ENCODE measurements around the gene MYL5.
"Not testable (repeated sequence)": the region's sequence is repeated elsewhere in the genome, so short reads cannot be mapped to it uniquely, and the experiment has no call there.

The MYL5 gene, protein sequence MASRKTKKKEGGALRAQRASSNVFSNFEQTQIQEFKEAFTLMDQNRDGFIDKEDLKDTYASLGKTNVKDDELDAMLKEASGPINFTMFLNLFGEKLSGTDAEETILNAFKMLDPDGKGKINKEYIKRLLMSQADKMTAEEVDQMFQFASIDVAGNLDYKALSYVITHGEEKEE

DNA sequence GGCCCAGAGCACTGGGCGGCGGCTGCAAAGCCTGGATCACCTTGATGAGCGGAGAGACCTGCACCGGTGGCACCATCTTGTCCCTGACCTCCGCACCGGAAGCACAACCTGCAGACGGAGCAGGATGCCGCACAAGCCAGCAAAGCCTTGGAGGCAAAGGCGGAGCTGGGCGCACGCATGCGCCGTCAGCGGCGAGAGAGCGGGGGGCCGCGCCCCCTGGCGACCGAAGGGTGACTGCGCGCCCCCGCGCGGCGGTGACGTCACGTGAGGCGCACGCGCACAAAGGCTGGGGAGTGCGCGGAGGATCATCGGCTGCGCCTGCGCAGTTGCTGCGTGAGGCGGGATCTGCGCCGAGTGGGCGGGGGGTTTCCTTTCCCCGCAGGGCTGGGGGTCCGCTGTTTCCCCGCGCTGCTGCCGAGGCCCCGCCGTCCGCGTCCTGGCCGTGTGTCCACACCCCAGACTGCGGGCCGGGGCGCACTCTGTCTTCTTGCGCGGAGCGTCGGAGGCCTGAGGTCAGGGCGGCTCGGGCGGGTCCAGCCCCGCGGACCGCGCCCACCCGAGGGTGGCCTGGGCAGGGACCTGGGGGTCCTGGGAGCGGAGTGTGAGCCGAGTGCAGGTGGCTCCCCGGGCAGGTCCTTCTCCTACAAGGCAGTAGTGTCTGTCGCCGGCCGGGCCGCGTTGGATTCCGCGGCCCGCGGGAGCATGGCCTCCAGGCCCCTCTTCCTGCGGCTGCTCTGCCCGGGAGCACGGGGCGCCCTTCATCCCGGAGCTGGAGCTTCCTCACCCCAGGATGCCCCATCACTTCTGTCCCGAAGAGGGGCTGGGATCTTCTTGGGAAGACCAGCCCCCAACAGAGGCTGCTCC is at the start of gene MYL5, which contains the start of gene ATP5ME:
MYL5 (plus strand) TSS at position 371 of the 864 bp plus-strand sequence. CDS start 3,485 bp downstream, outside the sequence.
ATP5ME (minus strand) TSS at position 105 of the 864 bp plus-strand sequence; CDS start at position 76, 29 bp downstream.
- DNase-seq (ENCODE audit: low spot score): peak; percentile 94

DNA sequence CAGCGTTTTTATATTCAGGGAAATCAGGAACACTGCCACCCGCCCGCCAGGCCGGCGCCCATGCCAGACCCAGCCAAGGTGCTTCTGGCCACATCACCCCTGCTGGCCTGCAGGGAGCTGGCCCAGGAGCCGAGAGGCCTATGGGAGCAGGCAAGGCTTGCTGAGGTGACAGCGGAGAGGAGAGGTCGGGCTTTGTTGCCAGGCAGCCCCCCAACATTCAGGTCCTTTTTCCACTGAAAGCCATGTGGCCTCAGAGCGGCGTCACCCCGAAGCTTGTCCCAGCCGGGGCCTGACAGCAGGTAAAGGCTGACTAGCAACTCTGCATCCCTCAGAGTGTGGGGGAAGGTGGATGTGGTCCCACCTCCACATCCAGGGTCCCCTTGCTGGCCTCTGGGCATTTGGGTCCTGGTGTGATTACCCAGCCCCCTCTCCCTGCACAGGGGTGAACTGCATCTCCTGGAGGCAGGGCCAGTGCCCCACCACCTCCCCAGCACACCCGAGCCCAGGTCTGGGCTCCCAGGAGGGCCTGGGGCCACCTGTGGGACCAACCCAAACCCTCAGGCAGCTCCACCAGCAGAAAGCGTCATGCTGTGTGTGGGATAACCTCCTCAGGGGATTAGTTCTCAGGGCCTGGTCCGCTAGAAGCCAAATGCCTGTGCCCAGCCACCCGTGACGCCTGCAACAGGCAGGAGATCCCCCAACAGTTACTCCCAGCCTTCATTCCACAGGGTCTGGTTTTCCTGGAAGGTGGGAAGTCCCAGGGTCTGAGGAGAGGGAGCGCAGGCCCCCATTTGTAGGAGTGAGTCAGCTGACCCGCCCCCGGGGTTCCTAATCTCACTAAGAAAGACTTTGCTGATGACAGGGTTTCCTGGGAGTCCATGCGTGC is 49.4 kb upstream of the MYL5 start, which contains the start of gene PDE6B:
PDE6B (plus strand) TSS at position 869 of the 886 bp plus-strand sequence. CDS start 54 bp downstream, outside the sequence.
- no peak for DNase-seq (ENCODE audit: low spot score)

DNA sequence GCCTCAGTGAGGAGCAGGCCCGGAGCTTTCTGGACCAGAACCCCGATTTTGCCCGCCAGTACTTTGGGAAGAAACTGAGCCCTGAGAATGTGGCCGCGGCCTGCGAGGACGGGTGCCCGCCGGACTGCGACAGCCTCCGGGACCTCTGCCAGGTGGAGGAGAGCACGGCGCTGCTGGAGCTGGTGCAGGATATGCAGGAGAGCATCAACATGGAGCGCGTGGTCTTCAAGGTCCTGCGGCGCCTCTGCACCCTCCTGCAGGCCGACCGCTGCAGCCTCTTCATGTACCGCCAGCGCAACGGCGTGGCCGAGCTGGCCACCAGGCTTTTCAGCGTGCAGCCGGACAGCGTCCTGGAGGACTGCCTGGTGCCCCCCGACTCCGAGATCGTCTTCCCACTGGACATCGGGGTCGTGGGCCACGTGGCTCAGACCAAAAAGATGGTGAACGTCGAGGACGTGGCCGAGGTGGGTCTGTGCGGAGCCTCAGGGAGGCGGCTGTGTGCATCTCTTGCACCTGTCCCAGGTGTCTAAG is 48.6 kb upstream of the MYL5 start:
- no peak for DNase-seq (ENCODE audit: low spot score)

DNA sequence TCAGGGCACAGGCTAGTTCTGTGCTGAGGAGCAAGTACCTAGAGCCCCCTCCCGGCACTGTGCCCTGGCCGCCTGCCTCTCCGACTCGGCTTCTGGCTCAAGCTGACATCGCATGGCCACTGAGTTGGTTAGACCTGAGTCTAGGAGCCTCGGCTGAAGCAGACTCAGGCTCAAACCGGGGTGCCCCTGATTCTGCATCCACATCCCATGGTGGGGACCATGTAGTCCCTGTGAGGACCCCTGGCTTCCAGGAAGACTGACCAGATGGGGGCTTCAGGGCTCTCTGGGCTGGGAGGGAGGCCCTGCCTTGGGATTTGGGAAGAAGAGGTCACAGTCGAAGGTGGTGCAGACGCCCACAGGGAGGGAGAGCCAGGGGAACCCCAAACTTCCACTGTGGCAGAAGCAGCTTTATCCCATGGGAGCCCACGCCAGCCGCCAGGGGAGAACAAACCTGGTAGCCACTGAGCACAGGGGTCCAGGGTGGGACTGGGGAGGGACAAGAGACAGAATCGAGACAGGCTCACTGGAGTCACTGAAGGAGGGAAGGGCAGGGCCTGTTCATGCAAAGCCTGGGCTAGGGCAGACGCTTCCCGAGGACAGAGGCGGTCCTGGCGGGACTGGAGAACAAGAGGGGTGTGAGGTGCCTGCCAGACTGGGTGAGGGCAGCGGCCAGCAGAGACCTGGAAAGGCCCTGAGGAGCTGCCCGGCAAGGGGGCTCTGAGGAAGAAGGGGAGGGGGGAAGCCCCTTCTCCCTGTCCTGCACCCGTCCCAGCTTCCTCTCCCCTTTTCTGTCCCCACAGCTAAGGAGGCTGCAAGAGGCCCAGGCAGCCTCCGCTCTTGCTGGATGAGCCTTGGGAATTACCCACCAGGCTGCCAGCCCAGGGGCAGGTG is 47.9 kb upstream of the MYL5 start:
- DNase-seq (ENCODE audit: low spot score): no peak

DNA sequence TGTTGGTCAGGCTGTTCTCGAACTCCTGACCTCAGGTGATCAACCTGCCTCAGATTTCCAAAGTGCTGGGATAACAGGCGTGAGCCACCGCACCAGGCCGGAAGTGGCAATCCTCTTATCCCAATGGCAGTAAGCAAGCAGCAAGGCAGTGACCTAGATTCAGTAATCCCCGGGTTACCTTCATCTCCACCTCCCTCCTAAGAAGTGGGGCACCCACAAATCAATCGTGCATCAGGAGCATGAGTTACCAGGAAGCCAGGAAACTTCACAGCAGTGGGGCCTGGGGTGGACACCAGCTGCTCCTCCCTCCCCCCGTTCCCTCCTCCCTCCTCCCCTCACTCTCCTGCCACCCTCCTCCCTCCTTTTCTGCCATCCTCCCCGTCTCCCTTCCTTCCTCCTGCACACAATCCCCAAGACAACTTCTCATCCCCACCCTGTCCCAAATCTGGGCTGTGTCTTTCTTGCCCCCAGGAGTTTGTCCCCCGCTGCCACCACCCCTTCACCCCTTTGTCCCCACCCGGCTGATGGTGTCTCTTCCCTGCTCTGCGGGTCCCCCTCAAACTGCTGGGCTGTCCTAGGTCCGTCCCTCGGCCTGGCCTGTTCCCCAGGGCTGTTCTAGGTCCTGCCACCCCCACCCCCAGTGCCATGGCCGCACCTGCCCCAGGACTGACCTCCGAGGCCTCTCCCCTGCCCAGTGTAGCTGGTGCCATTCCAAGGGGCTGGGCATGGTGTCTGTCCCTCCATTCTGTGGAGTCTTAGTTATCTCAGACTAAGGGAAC is 46.8 kb upstream of the MYL5 start:
- DNase-seq (ENCODE audit: low spot score): no peak

DNA sequence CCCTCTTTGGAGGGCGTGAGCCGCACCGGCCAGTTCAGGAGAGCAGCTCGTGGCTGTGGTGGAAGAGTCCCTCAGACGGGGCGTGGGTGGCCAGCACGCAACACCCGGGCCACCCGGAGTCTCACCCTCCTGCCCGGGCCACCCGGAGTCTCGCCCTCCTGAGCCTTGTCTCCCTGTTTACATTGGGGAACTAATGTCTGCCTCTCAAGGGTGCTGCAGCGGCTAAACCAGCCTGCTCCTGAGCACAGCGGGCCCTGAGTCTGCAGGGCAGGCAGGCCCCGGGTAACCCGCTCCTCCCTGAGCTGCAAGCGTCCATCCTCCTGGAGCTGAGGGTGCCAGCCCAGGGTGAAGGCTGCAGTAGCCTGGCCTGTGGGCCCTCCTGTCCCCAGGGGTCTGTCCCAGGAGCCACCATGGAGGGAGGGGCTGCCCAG is 46.0 kb upstream of the MYL5 start:
- DNase-seq (ENCODE audit: low spot score): no peak

DNA sequence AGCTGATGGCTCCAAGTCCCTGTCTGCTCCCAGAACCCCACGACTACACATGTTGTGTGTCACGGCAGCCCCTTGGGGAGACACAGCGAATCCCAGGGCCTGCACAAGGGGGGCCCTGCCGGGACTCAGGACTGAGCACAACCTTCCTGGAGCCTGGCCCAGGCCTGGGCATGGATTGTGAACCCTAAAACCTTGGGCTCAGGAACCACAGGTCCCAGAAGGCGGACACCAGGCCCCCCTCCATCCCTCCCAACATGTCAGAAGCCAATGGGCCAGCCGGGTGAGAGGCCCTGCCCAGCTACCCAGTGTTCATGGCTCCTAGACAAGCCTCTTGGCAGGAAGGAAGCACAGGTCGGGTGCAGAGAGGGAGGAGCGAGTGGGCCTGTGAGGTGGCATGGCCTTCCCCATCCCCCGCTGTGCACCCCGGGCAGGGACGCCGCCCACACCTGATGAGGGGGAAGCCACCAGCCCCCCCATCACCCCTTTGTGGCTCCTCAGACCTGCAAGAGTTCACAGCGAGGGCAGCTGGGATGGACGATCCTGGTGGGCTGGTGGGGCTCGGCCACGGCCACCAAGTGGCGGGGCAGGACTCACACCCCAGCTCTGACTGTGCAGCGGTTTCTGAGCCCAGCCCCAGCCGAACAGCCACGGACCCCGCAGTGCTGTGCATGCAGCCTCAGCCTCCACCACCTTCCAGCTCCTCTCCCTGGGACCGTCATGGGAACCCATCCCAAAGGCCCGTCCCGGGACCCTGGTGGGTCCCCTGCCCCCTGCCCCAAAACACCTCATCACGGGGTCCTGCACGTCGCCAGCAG is 45.3 kb upstream of the MYL5 start:
- no peak for DNase-seq (ENCODE audit: low spot score)

DNA sequence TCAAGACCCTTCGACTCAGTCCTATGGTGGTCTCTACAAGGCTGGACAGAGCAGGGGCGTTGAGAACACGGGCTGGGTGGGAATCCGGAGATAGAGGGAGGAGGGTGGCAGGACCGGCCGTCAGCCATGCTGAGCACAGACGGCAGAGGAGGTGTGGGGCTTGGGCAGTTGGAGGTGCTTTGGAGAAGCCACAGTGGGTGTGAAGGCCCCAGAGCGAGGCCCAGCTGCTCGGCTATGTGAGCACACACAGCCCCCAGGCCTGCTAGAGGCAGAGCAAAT is 44.8 kb upstream of the MYL5 start:
- DNase-seq (ENCODE audit: low spot score): no peak

DNA sequence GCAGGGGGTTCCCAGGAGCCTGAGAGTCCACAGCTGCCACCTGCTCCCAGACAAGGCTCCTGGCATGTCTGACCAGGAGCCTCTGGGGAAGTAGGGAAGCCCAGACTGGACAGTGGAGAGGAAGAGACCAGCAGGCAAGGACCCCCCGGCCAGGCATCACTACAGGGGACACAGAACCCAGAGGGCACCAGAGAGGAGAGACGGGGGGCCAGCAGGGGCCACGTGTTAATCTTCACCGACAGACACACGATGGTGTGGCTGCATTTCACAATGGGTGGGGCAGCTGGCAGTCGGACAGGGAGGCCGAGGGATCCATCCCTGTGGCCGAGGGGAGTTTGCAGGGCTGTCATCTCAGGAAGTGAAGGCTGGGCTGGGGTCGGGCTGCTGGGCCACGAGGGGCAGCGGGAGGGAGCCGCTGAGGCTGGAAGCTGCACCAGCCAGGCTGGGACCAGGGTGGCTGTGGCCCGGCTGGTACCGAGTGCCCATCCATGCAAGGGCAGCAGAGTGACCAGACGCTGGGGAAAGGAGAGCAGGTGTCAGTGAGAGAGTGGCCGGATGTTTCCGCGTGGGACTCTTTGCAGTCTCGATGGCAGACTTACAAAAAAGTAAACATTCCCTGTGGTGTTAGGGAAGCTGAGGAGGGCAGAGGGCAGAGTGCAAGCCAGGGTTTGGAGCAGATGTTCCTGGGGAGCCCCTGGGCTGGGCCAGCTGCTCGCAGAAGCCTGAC is 44.3 kb upstream of the MYL5 start:
- no peak for DNase-seq (ENCODE audit: low spot score)

DNA sequence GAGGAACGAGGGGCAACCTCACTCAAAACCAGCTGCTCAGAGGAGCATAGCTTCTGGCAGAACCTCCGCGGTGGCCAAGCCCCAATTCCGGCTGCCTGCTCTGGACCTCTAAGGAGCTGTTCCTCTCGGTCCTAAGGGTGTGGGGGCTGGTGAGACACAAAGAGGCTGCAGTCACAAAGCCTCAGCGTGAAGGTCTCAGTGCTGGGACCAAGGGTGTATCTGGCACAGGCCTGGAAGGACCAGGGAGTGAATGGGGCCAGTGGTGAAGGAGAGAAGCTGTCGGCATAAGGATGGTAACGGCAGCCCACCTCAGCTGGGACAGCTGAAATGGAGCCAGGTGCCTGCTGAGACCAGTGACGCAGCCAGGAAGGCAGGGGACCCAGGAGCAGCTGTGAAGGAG is 43.7 kb upstream of the MYL5 start:
- DNase-seq (ENCODE audit: low spot score): no peak

DNA sequence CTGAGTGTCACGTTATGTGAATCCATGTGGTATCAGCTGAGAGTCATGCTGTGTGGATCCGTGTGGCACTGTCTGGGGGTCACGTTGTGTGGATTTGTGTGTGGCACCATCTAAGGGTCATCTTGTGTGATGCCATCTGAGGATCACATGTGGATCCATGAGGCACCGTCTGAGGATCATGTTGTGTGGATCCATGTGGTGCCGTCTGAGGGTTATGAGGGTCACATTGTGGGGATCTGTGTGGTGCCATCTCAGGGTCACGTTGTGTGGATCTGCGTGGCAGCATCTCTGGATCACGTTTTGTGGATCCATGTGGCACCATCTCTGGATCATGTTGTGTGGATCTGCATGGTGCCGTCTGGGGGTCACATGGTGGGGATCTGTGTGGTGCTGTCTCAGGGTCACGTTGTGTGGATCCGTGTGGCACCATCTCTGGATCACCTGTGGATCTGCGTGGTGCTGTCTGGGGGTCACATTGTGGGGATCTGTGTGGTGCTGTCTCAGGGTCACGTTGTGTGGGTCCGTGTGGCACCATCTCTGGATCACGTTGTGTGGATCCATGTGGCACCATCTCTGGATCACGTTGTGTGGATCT is 42.0 kb upstream of the MYL5 start:
- DNase-seq (ENCODE audit: low spot score): no peak

DNA sequence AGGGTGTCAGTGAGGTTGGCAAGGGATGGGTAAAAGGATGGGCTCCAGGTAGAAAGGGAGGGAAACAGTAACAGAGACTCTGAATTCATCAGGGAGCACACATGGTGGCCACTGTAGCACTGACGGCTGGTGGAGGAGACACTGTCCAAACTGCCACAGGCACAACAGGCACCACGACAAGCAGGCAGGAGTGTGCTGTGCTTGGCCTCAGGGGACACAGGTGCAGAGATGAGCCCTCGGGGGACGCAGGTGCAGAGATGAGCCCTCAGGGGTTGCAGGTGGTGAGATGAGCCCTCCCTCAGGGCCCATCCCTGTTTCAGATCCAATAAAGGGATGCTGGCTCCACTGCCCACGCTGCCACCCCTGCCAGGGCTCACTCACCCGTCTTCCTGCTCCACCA is 41.4 kb upstream of the MYL5 start:
- DNase-seq (ENCODE audit: low spot score): no peak

DNA sequence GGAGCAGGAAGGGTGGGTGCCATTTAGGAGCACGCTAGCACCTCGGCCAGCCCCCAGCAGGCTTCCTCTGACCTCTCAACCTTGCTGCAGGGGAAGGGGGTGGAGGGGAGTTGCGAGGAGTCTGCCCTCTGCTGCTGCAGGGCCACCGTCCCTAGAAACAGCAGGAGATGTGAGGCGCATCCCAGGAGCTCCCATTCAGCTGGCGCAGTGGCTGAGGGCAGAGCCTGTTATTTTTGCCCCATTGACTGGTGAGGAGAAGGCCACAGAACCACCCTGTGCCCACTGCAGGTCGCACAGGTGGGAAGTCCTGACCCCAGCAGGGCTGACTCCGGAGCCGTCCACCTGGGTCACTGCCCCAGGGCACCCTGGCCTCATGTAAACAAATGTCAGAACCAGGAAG is 40.9 kb upstream of the MYL5 start:
- no peak for DNase-seq (ENCODE audit: low spot score)

DNA sequence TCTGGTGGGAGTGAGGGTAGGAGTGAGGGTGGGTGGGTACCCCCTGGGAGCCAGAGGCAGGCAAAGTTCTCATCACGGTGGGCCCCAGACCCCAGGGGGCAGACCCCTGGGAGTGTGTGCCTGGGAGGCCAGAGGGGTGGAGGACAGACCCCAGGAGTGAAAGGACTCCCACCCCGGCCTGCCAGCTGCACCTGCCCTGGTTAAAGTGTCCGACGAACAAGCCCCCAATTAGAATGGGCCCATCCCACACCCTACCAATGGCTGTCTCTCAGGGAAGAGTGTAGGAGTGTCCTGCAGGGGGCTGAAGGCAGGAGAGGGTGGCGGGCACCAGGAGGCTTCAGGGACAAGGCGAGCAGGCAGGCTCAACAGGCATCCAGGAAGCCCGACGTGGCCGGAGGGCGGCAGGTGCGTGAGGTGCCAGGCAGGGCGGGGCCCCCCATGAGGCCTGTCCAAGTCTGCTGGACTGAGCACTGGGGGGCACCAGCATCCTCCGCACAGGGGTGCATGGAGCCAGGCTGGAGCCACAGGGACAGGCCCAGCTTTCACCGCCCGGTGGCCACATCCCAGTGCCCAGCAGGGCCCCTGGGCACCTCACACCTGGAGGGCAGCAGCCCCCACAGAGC is 40.3 kb upstream of the MYL5 start:
- no peak for DNase-seq (ENCODE audit: low spot score)

DNA sequence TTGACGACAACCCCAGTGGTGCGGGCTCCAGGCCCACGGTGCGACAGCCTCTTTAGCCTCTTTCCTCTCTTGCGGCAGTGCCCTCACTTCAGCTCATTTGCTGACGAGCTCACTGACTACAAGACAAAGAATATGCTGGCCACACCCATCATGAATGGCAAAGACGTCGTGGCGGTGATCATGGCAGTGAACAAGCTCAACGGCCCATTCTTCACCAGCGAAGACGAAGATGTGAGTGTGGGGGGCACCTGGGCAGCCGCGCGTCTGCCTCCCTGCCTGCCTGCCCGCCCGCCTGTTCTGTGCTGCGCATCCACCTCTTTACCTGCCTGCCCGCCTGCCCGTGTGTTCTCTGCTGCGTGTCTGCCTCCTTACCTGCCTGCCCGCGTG is 39.8 kb upstream of the MYL5 start:
- DNase-seq (ENCODE audit: low spot score): no peak

DNA sequence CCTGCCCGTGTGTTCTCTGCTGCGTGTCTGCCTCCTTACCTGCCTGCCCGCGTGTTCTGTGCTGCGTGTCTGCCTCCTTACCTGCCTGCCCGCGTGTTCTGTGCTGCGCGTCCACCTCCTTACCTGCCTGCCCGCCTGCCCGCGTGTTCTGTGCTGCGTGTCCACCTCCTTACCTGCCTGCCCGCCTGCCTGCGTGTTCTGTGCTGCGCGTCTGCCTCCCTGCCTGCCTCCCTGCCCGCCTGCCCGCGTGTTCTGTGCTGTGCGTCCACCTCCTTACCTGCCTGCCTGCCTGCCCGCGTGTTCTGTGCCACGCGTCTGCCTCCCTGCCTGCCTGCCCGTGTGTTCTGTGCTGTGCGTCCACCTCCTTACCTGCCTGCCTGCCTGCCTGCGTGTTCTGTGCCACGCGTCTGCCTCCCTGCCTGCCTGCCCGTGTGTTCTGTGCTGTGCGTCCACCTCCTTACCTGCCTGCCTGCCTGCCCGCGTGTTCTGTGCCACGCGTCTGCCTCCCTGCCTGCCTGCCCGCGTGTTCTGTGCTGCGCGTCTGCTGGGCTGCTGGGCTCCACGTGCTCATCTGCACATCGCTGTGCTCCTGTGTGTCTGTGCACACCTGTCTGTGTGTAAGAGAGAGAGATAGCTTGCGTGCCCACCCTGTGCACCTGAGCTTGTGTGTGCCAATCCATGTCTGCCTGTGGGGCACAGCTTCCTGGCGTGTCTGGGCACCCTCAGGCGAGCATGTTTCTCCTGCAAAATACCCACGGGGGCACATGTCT is 39.1 kb upstream of the MYL5 start:
- not testable (repeated sequence) for DNase-seq (ENCODE audit: low spot score)

Measured in globus pallidus (tissue), 1 donor.